ENCODE measurements around the gene LSAMP.

DNA sequence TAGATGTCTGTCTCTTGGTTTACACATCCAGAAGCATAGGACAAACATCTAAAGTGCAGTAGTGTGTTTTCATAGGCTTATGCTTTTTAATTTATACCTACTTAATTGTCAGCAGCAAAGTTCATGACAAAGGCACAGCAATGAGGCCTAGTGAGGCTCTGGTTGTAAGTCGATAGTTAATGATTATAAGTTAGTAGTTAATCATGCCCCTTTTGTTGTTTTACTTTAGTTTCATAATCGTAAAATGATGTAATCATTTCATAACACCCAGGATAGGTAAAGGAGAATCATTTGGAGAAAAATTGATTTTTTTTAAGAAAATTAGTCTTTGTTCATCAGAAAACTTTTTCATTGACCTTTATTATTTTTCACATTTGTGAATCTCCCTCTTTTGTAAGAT, 351.9 kb downstream of the LSAMP start:
- no peak for TF ChIP-seq POLR2A (IDR thresholded peaks at IDR 0.05)
- TF ChIP-seq, protein P1, sequence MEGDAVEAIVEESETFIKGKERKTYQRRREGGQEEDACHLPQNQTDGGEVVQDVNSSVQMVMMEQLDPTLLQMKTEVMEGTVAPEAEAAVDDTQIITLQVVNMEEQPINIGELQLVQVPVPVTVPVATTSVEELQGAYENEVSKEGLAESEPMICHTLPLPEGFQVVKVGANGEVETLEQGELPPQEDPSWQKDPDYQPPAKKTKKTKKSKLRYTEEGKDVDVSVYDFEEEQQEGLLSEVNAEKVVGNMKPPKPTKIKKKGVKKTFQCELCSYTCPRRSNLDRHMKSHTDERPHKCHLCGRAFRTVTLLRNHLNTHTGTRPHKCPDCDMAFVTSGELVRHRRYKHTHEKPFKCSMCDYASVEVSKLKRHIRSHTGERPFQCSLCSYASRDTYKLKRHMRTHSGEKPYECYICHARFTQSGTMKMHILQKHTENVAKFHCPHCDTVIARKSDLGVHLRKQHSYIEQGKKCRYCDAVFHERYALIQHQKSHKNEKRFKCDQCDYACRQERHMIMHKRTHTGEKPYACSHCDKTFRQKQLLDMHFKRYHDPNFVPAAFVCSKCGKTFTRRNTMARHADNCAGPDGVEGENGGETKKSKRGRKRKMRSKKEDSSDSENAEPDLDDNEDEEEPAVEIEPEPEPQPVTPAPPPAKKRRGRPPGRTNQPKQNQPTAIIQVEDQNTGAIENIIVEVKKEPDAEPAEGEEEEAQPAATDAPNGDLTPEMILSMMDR (IDR thresholded peaks at IDR 0.05): no peak
